ENCODE measurements around the gene ING1. TPM values are rescaled to one million over a fixed set of nuclear protein-coding genes. Genes with fewer than 3 reads are reported as not detected.
A peak's percentile ranks its signal among the peaks of the same experiment; 100 is the strongest.

The ING1 gene
- total RNA-seq, 1 donor from 2014 or later, result 9.7 TPM

DNA sequence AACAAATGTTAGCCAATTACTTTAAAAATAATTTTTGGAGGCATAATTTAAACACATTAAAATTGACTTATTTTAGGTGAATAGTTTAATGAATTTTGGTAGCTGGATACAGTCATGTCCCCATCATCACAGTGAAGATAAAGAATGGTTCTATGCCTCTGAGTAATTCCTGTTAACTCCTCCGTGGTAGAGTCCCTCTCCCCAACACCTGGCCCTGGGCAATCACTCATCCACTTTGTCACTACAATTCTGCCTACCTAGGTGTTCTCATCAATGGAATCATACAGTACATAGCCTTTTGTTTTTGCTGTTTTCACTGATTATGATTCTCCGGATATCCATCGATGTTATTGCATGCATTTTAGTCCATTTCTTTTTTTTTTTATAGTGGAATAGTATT is 55.6 kb downstream of the ING1 start:
- no peak for TF ChIP-seq CTCF (IDR thresholded peaks at IDR 0.05)
- no peak for ATAC-seq
- H3K27me3 ChIP-seq (ENCODE audit: low read depth), result no peaks in the 10 kb centered on the region
- H3K4me1 ChIP-seq, result no peaks in the 10 kb centered on the region
- intact Hi-C loops (cut with DNase I), result no loop called here
- no peak for DNase-seq
- no peaks in the 10 kb centered on the region for H3K9me3 ChIP-seq
- H3K4me3 ChIP-seq, result no peak overlapping the region
- H3K27ac ChIP-seq, result no peak overlapping the region
- H3K36me3 ChIP-seq, result no peaks in the 10 kb centered on the region

- Histone ChIP-seq H3K36me3 (no peaks in the 10 kb centered on the region), H3K27me3 (ENCODE audit: low read depth) (no peaks in the 10 kb centered on the region), H3K9me3 (no peaks in the 10 kb centered on the region), H3K4me3 (no peak overlapping the region), H3K4me1 (no peaks in the 10 kb centered on the region), H3K27ac (no peak overlapping the region)
- intact Hi-C loops (cut with DNase I), result no loop called here
- ATAC-seq (no peak), DNase-seq (no peak)
- TF ChIP-seq CTCF (IDR thresholded peaks at IDR 0.05), result no peak
Measured at GRCh38 chr13:110770678-110771077, 57.2 kb downstream of the ING1 start.

GRCh38 chr13:110771194-110771593 is 57.7 kb downstream of the ING1 start:
- no peak for TF ChIP-seq CTCF (IDR thresholded peaks at IDR 0.05)
- intact Hi-C loops (cut with DNase I), result no loop called here
- peak in 1 of 2 donors; percentile 21 for ATAC-seq

DNA sequence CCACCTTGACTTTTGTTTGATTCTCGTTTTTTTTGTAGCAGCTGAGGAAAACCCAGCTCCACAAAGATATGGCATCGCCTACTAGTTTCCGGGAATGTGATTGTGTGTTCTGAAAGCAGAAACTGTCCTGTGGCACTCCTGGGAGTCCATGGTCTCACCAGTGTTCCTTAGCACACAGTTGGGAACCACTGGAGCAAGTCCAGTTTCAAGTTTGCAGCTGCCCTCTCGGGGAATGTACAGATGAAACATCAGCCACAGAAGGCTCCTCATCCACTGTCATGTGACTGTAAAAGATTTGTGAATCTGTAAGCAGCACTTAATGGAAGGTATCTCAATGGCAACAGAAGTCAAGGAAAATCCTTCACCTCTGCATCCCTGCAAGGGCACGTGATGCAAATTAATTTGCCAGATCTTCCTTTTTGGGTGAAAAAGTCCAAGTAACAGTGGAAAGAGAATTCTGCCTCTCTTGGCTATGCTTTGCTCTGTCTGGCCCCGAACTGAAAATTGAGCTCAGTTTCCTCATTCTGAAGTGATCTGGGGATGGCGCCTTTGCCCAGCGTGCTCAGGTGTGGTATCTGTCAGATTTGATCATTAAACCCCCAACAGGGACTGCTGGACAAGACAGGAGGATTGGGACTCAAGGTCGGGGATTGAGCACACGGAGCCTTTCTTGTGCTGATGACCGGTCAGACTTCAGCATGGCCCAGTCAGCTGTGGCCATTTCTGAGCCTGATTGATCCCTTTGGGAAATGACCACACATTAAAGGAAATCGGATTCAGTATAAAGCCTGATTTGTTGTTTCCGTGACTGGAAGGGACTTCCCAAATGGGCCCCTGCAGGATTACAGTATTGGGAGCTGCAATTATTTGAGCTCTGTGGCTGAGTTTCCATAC is 58.8 kb downstream of the ING1 start:
- no peak overlapping the region for H3K27ac ChIP-seq
- H3K36me3 ChIP-seq, result no peaks in the 10 kb centered on the region
- no peaks in the 10 kb centered on the region for H3K4me1 ChIP-seq
- no peak for DNase-seq
- intact Hi-C loops (cut with DNase I), result no loop called here
- TF ChIP-seq CTCF (IDR thresholded peaks at IDR 0.05), result no peak
- no peak overlapping the region for H3K4me3 ChIP-seq
- no peaks in the 10 kb centered on the region for H3K27me3 ChIP-seq (ENCODE audit: low read depth)
- no peaks in the 10 kb centered on the region for H3K9me3 ChIP-seq
- no peak for ATAC-seq

More at GRCh38 chr13:110771194-110771593, 57.7 kb downstream of the ING1 start:
- H3K4me1 ChIP-seq, result no peaks in the 10 kb centered on the region
- H3K4me3 ChIP-seq, result no peak overlapping the region
- DNase-seq, result no peak
- H3K9me3 ChIP-seq, result no peaks in the 10 kb centered on the region
- H3K27me3 ChIP-seq (ENCODE audit: low read depth), result no peaks in the 10 kb centered on the region
- H3K27ac ChIP-seq, result no peak overlapping the region
- no peaks in the 10 kb centered on the region for H3K36me3 ChIP-seq

Other genes starting within 250 kb of the ING1 start
- gene RAB20, start 152.0 kb upstream of the ING1 start, total RNA-seq, result 51.3 TPM
- gene NAXD, start 98.2 kb upstream of the ING1 start, total RNA-seq, result 27.4 TPM
- gene CARS2, start 7.6 kb upstream of the ING1 start, total RNA-seq, result 70.3 TPM
- gene ANKRD10, start 201.4 kb downstream of the ING1 start, total RNA-seq, result 132 TPM

All from lower lobe of right lung (tissue), 2 donors.